HG03342 (cell line): ENCODE data around the gene SMURF2.
"Not testable (repeated sequence)": the region's sequence is repeated elsewhere in the genome, so short reads cannot be mapped to it uniquely, and the experiment has no call there.

Experiments used
- ATAC-seq: cut with Tn5 transposase; IDR thresholded peaks from one replicate; pipeline ENCODE4 v1.9.1; 2021; ENCODE audit warnings: mild to moderate bottlenecking, moderate library complexity; ENCODE audit not compliant: unreplicated experiment

SMURF2 gene

DNA sequence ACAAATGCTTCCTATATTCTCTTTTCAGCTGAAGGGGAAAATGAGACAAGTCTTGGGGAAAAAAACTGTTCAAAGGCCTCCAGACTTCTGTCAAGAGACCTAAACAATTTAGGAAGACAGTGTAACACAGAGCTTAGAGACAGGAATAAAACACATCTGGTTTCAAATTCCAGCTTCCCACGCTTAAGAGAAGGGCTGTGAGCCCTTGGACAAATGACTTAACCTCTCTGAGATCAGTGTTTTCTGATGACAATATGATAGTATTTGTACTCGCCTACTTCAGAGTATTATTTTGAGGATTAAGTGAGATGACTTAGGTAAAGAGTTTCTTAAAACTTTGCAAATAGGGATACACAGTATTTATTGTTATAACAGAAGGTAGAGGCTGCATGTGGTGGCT, 29.5 kb downstream of the SMURF2 start:
- ATAC-seq, result no peak

DNA sequence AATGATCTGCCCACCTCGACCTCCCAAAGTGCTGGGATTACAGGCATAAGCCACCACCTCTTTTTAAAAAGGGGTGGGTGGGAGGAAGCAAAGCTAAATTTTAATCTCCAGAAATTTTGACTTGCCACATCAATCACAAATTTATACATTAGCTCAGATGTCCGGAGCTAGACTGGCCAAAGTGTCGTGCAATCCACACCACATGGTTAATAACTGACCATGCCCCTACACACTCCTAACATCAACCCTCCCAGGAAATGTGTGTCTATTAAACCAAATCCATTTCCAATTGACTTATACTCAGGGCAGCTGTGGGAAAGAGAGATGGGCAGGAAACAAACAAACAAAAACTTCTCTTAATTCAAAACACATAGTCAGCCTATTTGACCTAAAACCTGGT, 29.9 kb downstream of the SMURF2 start:
- no peak for ATAC-seq

DNA sequence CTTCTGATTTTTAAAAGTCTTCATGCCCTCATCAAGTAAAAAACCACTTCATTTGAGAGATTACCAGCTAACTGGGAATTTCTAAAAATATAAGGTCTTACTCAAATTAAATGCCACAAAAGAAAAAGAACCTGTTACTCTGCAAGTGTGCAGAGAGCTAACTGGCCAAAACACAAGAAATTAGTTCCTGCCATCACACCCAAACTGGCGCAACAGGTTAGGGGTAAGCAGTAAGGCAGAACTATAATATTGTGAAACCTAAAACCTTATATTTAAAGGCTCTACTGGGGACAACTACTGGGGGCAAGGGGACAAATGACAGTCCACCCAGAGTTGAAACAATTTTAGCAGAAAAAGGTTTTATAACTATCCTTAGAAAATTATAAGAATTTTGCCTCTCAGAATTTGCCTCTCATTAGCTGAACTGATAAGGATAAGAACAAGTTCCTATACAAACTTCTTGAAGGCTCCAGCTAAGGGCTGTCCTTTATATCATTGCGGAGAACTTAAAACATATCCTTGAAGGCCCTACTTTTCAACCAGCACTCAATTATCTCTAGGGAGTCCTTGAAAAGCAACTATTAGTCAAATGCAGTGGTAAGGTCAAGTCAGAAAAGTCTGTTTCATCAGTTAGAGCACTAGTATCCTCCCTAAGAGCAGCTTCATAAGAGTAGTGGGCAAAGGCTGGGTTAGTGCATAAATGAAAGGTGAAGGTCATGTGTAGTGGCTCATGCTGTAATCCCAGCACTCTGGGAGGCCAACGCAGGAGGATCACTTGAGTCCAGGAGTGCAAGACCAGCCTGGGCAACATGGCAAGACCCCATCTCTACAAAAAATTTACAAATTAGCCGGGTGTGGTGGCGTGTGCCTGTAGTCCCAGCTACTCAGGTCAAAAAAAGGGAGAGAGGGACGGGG, 31.5 kb downstream of the SMURF2 start:
- no peak for ATAC-seq

DNA sequence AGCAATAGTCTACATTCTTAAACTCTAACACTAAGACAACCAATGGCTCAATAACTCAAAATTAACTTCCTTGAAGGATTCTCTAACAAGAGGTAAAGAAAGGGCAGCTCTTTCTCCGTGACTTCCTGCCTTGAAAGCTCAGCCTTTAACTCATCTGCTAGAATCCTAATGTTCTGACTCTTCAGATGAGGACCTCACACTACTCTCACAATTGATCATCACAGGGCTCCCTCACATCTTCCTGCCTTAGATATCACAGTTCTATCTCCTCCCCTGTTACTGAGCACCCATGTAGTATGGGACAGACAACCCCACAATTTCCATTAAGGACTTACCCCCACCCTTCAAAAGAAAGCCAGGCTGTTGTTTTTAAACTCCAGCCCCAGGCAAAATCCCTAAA, 33.5 kb downstream of the SMURF2 start:
- ATAC-seq, result no peak

DNA sequence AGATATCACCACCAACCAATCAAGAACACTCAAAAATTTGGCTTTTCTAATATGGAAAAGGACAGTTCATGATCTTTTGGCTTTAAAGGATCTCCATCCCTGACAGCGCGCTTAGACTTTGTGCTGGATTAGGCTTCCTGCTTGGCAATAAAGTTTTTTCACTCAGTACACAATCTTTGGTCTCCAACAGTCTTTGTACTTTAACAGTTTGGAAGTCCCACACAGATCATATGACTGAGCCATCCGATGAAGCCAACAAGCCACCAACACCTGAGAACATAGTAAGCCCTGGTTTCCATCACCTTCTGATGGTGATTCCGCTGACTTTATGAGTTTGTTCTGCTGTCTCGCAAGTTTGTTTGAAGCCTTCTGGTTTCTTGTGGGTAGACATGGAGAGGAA, 34.3 kb downstream of the SMURF2 start:
- ATAC-seq, result no peak

DNA sequence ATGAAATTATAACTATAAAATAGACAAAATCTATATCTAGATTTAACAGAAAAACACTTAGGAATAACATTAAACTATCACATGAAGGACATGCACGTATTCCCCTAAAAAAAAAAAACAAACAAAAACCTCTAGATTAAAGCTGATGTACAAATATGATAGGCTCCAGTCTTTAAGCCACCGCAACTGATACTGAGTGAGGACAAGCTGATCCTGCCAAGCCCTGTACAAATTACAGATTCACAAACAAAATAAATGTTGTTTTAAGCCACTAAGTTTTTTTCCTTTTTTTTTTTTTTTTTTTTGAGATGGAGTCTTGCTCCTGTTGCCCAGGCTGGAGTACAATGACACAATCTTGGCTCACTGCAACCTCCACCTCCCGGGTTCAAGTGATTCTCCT, 35.3 kb downstream of the SMURF2 start:
- no peak for ATAC-seq

DNA sequence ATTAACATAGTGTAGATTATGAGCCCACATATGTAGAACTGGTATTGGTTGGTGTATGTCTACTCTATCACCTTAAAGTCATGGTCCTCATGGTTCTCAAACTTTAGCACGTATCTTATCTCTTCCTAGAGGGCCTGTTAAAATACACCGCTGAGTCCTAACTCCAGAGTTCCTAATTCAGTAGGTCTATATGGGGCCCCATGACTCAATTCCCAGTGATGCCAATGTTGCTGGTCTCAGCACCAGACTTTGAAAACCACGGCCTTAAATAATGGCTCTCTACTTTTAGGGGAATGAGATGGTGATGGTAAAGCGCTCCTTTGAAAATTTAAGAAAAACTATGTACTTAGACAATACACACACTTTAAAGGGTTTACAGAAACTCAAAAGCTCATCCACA, 36.6 kb downstream of the SMURF2 start:
- ATAC-seq, result no peak

DNA sequence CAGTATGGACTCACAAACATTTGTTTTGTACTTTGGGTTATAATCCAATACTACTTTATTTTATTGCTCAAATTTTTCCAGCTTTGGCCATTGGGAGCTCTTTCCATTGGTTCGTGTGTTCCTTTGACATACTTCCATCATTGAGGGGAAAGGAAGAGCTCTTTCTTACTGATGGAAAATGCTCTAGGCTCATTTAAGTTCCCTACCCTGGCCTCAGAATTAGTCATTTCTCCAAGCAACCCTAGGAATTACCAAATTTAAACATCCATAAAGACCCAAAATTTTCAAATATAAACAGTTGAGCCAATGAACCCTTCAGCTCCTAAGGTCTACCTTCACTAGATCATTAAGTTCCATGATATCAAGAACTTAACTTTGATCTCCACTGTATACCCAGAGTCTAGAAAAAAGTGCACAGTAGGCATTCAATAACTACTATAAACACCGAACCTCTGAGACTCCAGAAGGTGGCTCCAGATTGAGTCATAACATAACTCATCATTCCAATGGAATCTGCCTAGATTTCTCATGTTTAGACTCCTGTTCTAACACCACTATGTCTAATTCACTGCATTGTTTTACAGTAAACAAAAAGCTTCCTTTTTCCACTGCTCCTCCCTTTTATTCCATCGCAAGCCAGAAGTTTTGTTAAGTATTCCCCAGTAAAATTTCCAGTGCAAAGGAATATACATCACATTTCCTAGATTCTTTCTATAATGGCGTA, 39.0 kb downstream of the SMURF2 start:
- no peak for ATAC-seq

DNA sequence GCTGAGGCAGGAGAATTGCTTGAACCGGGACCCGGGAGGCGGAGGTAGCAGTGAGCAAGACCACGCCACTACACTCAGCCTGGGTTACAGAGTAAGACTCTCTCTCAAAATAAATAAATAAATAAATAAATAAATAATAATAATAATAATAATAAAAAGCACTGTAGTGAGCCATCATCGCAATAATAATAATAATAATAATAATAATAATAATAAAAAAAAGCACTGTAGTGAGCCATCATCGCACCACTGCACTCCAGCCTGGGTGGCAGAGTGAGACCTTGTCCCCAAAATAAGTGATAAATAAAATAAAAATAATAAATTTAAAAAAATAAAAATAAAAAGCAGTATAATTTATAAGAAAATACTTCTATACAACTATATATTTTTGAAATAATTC, 40.3 kb downstream of the SMURF2 start:
- ATAC-seq, result no peak

DNA sequence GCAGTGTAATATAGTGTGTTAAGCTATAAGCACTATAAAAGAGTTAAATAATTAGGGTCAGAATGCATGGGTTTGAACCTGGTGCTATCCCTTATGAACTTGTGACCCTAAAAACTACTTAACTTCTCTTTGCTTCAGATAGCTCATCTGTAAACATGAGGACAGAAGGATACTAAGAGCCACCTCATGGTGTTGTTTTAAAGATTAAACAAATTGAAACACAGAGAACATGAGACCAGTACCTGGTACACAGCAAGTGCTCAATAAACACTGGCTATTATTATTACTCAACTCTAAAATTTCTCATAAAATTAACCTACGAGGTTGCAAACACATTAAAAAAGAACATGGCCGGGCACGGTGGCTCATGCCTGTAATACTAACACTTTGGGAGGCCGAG, 43.3 kb downstream of the SMURF2 start:
- no peak for ATAC-seq

DNA sequence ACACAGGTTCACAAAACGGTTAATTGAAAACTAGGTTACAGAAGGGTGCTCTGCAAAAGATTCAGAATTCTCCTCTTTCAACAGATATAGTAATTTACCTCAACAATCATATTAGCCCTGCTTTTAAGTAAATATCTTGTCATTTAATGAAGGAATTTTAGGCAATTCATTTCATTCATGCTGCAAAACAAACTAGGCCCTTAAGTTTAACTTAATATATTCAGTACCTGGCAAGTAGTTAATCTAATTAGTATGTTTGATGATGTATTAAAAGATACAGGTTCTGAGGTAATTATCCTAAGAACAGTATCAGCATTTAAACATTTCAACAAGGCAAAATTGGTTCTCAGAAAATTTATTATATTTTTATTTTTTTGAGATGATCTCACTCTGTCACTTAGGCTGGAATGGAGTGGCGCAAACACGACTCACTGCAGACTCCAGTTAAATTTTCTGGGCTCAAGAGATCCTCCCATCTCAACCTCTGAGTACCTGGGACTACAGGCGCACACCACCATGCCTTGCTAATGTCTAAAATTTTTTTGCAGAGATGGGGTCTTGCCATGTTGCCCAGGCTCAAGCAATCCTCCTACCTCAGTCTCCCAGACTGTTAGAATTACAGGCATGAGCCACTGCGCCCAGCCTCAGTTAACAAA, 44.9 kb downstream of the SMURF2 start:
- no peak for ATAC-seq

DNA sequence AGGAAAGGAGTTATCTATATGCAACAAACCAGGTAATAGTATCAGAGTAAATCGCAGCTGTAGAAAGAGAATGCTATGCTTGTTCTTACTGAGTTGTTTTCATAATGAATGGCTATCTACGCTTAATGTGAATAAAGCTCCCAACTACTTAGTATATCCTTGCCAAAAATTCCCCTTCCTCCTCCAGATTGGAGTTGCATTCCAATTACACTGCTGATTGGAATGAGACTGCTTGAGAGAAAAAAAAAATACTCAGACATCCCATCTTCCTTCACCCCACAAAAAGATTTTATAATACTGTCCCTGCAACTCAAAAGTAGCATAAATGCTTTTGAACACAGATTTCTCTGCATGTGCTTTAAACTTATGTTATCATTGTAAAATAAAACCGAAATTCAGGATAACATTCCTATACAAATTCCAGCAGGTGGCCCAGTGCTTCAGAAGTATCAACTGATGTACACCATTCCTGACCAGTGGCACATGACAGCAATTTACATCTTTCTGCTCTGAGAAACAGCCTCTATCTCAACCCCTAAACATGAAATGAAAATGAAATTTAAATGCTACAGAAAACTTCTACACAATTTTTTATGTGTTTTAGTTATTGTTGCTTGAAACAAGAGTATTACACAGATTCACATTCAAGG, 47.0 kb downstream of the SMURF2 start:
- ATAC-seq, result no peak

DNA sequence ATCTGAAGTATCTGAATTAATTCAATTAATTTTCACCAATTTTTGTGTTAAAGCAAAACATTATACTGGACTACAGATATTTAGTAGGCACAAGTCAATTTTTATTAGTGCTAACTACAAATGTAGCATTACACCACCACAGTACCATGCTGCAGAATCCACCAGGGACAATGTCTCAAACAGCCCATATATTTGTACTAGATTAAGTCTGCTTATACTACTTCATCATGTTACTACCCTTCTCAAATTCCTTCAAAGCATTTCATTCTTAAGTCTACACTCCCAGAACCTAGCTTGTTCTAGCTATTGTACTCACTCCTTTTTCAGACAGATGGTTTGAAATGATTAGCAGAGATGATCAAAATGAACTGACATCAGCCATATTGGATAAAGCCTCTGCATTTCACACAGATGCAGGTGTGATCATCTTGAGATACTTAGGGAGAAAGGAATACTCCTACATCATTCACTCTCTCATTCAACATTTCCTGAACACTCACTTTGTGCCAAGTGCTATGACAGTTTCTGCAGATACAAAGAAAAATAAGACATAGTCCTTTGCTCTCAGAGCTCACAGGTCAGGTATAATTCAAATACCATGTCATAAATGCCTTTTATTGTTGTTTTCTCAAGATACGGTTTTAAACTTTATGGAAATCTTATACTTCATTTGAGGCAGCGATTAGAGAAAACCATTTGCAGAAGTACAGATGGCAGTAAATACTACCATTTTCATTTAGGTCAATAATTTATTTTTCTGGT, 47.7 kb downstream of the SMURF2 start:
- no peak for ATAC-seq

DNA sequence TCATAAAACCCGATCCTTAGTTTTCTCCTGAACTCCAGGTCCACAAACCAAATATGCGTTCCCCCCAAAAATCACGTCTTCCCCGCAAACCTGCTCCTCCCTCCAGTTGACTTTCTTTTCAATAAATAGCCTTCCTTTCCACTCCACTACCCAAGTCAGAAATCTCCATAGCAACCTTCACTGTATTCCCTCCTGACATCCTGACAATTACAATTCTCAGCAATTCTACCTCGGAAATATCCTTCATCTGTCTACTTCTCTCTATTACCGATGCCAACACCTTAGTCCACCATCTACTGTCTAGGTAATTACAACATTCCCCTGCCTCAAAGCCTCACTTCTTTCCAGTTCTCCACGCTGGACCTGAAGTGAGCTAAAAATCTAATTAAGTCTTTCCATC, 50.7 kb downstream of the SMURF2 start:
- no peak for ATAC-seq

DNA sequence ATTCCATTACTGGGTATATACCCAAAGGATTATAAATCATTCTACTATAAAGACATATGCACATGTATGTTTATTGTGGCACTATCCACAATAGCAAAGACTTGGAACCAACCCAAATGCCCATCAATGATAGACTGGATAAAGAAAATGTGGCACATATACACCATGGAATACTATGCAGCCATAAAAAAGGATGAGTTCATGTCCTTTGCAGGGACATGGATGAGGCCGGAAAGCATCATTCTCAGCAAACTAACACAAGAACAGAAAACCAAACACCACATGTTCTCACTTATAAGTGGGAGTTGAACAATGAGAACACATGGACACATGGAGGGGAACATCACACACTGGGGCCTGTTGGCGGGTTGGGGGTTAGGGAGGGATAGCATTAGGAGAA, 51.9 kb downstream of the SMURF2 start:
- ATAC-seq, result not testable (repeated sequence)

DNA sequence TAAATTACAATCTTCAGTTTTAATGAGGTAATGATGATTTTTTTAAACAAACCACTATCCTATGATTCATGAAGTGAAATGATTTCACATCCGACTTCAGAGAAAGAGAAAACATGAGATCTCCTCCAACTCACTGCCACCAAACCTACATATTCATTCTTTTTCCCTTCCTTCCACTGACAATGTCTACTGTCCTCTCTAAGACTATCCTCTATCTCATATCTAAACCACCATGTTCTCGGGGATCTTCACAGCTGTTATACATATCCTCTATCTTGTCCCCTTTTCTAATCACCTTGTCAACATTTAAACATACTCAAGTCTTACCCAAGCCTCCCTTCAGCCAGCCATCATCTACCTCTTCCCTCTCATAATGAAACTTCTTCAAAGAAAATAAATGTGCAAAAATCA, 53.5 kb downstream of the SMURF2 start:
- no peak for ATAC-seq

DNA sequence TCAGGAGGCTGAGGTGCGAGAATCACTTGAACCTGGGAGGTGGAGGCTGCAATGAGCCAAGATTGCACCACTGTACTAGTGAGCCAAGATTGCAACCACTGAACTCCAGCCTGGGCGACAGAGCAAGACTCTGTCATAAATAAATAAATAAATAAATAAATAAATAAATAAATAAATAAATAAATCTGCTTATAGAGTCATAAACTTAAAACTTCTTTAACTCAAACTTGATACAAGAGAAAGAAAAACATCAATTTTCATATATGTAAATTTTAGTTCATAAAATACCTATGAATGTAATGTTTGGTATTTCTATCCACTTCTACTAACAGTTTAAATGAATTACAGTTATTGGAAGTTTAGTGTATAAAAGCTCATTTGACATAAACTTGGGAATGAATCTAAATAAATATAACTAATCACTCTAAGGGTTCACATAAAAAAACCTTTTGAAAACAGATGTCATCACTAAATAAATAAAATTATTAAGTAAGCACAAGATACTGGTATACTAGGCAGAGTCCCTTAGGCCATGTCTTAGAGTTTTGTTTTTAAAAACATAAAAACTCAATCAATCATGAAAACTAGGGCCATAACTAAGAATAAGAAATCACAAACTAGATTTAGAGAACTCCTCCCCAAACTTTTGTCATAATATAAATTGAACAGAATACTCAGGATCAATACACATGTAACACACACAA, 54.1 kb downstream of the SMURF2 start:
- ATAC-seq, result no peak

DNA sequence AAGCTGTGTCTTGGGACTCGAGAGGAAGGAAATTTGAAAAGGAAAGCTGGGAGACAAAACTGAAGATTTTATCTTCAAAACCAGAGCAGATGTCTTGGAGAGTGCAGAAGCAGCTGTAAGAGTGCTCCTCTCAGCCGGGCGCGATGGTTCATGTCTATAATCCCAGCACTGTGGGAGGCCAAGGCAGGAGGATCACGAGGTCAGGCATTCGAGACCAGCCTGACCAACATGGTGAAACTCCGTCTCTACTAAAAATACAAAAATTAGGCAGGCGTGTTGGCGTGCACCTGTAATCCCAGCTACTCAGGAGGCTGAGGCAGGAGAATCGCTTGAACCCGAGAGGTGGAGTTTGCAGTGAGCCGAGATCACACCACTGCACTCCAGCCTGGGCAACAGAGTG, 57.6 kb downstream of the SMURF2 start:
- not testable (repeated sequence) for ATAC-seq

DNA sequence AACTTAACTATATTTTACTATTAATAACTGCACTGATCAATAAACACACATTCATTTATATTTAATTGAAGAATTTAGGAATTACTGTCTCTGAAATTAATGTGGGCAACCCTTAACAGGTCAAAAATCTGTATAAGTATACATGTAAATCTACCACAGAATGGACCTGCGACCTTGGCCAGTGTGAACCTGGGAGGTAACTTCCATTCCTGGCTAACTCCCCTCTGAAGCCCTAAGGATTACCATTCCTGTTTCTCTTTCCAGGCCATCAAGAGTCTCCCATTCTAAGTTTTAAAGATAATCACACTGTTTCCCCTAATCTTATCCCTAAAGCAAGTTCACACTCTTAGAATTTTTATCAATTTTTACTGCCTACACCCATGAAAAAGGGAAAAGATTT, 58.1 kb downstream of the SMURF2 start:
- ATAC-seq, result no peak

DNA sequence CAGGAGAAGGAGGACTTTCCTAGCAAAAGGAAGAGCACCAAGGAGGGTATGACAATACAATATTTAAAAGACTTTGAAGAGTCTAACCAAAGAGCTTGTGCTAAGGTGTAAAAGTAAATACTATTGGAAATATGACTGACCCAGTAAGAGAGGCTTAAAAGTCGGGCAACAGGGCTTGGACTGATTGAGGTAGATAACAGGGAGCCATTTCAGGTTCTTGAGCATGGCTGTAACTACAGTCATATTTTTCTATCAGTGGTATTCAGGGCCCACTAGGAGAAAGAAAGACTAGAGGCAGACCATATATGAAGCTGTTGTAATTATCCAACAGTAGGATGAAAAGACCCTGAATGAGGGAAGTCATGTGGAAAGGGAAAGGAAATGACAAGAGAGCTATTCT, 62.3 kb downstream of the SMURF2 start:
- ATAC-seq, result no peak
